ENCODE data around the gene SOHLH1.

SOHLH1 gene

GRCh38 chr9:135703726-135704125, 4.4 kb upstream of the SOHLH1 start:
- DNase-seq (ENCODE audit: low read depth), result no peak

GRCh38 chr9:135701959-135702721, 2.9 kb upstream of the SOHLH1 start, which contains the start of gene KCNT1:
Gene KCNT1, plus strand, starts transcription at chr9:135702185. Its CDS starts 74 bp downstream, at chr9:135702259.
- peak; percentile 5 for DNase-seq (ENCODE audit: low read depth)

DNA sequence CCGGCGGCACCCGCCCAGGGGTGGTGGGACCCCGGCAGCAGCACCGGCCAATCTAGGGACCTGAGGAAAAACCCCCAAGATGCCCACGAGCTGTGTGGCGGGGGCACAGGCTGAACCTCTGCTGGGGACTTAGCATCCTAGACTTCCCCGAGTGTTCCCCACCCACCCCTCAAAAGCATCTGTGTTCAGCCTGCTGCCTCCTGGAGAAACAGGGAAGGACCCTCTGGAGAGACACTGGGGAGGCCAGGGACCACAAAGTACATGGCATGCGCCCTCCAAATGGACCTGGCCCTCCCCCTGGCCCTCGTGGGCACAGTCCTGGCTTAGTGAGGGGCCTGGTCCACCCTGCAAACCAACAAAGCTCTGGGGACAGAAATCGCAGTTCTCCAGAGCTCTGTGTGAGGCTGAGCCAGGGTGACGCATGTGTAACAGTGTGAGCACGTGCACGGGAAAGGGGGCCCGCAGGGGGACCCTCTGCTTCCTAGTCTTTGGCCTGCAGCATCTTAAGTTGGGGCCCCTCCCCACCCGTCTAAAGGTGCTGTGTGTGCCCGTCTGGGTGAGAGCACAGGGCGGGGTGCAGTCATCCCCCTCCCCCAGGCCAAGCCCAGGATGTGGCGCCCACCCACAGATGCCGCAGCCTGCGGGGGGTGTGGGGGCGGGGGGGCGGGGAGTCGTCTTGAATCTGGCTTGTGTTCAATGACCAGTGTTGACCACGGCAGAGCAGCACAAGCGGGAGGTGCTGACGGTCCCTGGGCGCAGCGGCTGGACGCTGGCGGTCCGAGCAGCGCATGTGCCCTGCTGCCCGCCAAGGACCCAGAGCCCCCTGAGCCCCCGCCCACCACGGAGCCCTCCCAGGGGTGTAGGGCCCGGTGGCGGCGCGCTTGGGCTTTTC, 2.0 kb upstream of the SOHLH1 start:
- no peak for DNase-seq (ENCODE audit: low read depth)

- DNase-seq (ENCODE audit: low read depth), result no peak
Observed at GRCh38 chr9:135700525-135700924, 1.2 kb upstream of the SOHLH1 start.

GRCh38 chr9:135698767-135699166, 514 bp downstream of the SOHLH1 start:
- DNase-seq (ENCODE audit: low read depth), result no peak

GRCh38 chr9:135698236-135698635, 1.0 kb downstream of the SOHLH1 start:
- no peak for DNase-seq (ENCODE audit: low read depth)

GRCh38 chr9:135697226-135697625, 2.1 kb downstream of the SOHLH1 start:
- DNase-seq (ENCODE audit: low read depth), result no peak

DNA sequence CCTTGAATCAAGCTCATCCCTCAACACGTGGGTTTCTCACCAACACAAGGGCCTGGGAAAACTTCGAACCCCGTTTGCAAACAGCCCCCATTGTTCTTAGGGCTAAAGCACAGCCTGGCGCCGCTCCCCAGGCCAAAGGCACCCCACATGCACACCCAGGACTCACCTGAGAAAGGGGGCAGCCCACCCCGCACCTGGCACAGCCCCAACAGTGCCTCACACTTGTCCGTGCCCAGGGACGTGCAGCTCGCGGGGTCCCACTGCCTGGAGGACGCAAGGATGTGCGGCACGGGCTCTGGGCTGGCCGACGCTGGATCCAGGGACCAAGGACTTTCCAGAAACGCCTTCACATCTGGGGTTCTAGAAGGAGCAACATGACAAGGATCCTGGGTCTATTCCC, 2.8 kb downstream of the SOHLH1 start:
- DNase-seq (ENCODE audit: low read depth), result no peak

DNA sequence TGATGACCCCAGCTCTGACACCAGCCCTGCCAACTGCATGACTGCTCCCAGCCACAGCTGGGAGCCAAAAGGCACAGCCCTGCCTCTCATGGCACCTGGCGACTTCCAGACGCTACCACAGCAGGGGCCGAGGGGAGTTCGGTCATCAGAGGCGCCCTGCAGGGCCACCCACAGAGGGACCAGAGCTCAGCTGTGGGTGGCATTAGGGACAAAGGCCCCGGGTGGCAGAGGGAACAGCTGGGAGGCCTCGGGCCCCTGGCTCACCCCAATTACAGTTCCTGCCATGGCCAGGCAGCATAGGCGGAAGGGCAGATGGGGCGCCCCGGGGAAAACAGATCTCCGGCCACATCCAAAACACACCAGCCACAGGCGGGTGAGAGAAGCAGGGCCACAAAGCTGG, 3.6 kb downstream of the SOHLH1 start:
- DNase-seq (ENCODE audit: low read depth), result no peak

DNA sequence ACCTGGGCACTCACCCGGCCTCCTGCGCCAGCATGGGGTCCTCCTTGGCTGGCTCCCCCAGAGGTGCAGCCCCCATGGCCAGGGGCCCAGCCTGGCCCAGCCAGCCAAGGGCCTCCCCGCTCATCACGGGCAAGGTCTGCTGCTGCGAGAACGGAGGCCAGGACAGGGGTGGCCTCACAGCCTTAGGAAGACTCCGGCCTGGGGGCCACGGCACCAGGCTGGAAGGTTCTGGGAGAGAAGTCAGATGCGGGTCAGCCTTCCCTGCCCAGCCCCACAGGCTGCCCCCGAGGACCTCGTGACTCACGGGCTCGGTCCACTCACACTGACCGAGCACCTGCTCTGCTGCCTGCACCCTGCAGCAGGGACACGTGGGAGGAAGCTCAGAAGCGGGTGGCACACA, 4.2 kb downstream of the SOHLH1 start:
- DNase-seq (ENCODE audit: low read depth), result no peak

- DNase-seq (ENCODE audit: low read depth), result no peak
Observed at GRCh38 chr9:135694414-135694813, 4.9 kb downstream of the SOHLH1 start.

- DNase-seq (ENCODE audit: low read depth), result no peak
Observed at GRCh38 chr9:135693771-135694170, 5.5 kb downstream of the SOHLH1 start.

- no peak for DNase-seq (ENCODE audit: low read depth)
Observed at GRCh38 chr9:135693265-135693664, 6.0 kb downstream of the SOHLH1 start.

- no peak for DNase-seq (ENCODE audit: low read depth)
Observed at GRCh38 chr9:135692410-135692809, 6.9 kb downstream of the SOHLH1 start.

- no peak for DNase-seq (ENCODE audit: low read depth)
Observed at GRCh38 chr9:135690836-135691570, 8.3 kb downstream of the SOHLH1 start.

- DNase-seq (ENCODE audit: low read depth), result no peak
Observed at GRCh38 chr9:135689011-135689410, 10.3 kb downstream of the SOHLH1 start.

GRCh38 chr9:135687216-135687615, 12.1 kb downstream of the SOHLH1 start:
- DNase-seq (ENCODE audit: low read depth), result no peak

GRCh38 chr9:135684691-135685090, 14.6 kb downstream of the SOHLH1 start:
- DNase-seq (ENCODE audit: low read depth), result no peak

- DNase-seq (ENCODE audit: low read depth), result no peak
Observed at GRCh38 chr9:135683401-135684034, 15.8 kb downstream of the SOHLH1 start.

DNA sequence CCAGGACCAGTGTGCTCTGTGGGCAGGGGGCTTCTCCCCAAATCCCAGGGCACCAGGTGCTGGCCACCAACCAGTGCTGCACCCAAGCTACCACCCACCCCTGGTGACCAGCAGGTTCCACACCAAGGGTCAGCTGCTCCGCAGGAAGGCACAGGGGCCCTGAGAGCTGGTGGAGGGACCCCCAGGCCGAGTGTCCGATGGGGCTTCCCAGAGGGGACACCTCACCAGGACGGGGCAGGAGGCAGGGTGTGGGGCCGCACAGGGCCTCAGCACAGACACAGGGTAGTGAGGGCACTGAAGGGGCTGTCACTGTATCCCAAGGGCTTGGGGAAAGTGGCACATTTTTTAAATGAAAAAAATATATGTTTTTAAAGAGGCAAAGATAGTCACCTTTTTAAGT, 18.1 kb downstream of the SOHLH1 start:
- DNase-seq (ENCODE audit: low read depth), result no peak

DNA sequence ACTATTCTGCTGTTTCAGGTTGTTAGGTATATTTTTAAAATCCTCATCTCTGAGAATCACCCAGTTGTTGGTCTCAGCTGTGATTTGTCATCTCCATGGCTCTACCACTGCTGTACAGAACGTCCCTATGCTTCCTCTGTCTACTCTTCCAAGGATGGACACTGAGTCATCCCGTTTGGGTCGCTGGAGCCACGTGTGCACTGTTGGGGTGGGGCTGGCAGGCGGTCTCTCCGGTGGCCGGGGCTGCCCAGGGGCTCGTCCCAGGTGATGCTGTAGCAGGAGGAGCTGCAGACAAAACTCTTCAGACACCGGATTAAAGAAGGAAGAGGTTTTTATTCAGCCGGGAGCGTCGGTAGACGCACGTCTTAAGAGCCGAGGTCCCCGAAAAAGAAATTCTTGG, 19.2 kb downstream of the SOHLH1 start:
- no peak for DNase-seq (ENCODE audit: low read depth)

Data from amniotic epithelial cell (primary cell).